Hepatocyte (in vitro differentiated cells): Measurements from ENCODE around the gene CEMIP2. TPM values are rescaled to one million over a fixed set of nuclear protein-coding genes. Genes with fewer than 3 reads are reported as not detected.

Source experiments
- DNase-seq: peaks from one replicate; pipeline ENCODE4 v3.0.0-alpha.2; 2016; ENCODE audit warnings: low spot score
- H2AFZ ChIP-seq: fragments of 200-600 bp; sonication (generic); 2 replicates; pipeline ENCODE4 v1.6.0; 2016; ENCODE audit warnings: antibody characterized with exemption, mild to moderate bottlenecking
- H3K27ac ChIP-seq: fragments of 200-600 bp; sonication (generic); 2 replicates; pipeline ENCODE4 v1.5.1; 2016; ENCODE audit warnings: mild to moderate bottlenecking
- H3K27me3 ChIP-seq: fragments of 200-600 bp; sonication (generic); 2 replicates; pipeline ENCODE4 v1.6.1; 2016
- H3K36me3 ChIP-seq: fragments of 200-600 bp; sonication (generic); replicated peaks from 2 replicates; pipeline ENCODE4 v1.5.1; 2016; ENCODE audit warnings: low read depth; ENCODE audit not compliant: insufficient read depth
- H3K4me1 ChIP-seq: fragments of 200-600 bp; sonication (generic); 2 replicates; pipeline ENCODE4 v1.5.1; 2016; ENCODE audit warnings: mild to moderate bottlenecking, moderate library complexity; ENCODE audit not compliant: insufficient read depth
- H3K4me2 ChIP-seq: fragments of 200-600 bp; sonication (generic); 2 replicates; pipeline ENCODE4 v1.6.0; 2016
- H3K4me3 ChIP-seq: fragments of 200-600 bp; sonication (generic); 2 replicates; pipeline ENCODE4 v1.5.1; 2016; ENCODE audit warnings: mild to moderate bottlenecking
- H3K79me2 ChIP-seq: fragments of 200-600 bp; sonication (generic); 2 replicates; pipeline ENCODE4 v1.6.0; 2017; ENCODE audit warnings: mild to moderate bottlenecking
- H3K9me2 ChIP-seq: fragments of 200-600 bp; sonication (generic); replicated peaks from 2 replicates; pipeline ENCODE4 v1.6.0; 2017; ENCODE audit warnings: mild to moderate bottlenecking; ENCODE audit not compliant: insufficient read depth
- H3K9me3 ChIP-seq: fragments of 200-600 bp; sonication (generic); 2 replicates; pipeline ENCODE4 v1.5.1; 2016; ENCODE audit warnings: low read depth, mild to moderate bottlenecking
- H4K20me1 ChIP-seq: fragments of 200-600 bp; sonication (generic); 2 replicates; pipeline ENCODE4 v1.6.0; 2016; ENCODE audit warnings: mild to moderate bottlenecking; ENCODE audit not compliant: insufficient read depth, poor library complexity, severe bottlenecking
- CTCF ChIP-seq: fragments of 200-600 bp; sonication (generic); IDR thresholded peaks from 2 replicates; pipeline ENCODE4 v1.5.1; 2016; ENCODE audit warnings: antibody characterized with exemption, mild to moderate bottlenecking; ENCODE audit not compliant: poor library complexity
- EZH2 ChIP-seq: fragments of 200-600 bp; sonication (generic); IDR thresholded peaks from 2 replicates; pipeline ENCODE4 v1.6.1; 2016; ENCODE audit warnings: antibody characterized with exemption, mild to moderate bottlenecking, borderline replicate concordance
- EZH2phosphoT487 ChIP-seq: fragments of 200-600 bp; sonication (generic); IDR thresholded peaks from one replicate; pipeline ENCODE4 v1.6.1; 2018; ENCODE audit warnings: antibody characterized with exemption, mild to moderate bottlenecking, low read depth, moderate library complexity; ENCODE audit not compliant: unreplicated experiment, severe bottlenecking
- WGBS: methylation state at CpG from one replicate; pipeline ENCODE4 v1.1.6; 2016; ENCODE audit warnings: low lambda C conversion rate; ENCODE audit errors: missing lambda C conversion rate; 5-methylcytosine and 5-hydroxymethylcytosine counted together
- polyA plus RNA-seq: library from polyadenylated mRNA; unstranded; fragments of >200 nt; fragmentation: Nextera tagmentation; extraction: Ambion mirVana; gene quantifications from 2 replicates; pipeline ENCODE4 v1.2.1, GENCODE V29; 2016
- total RNA-seq: library from RNA; depleted of rRNA; stranded (reverse); fragments of >200 nt; gene quantifications from 2 replicates; pipeline ENCODE4 v1.2.3, GENCODE V29; 2014

CEMIP2 gene
- 94.2 and 100 TPM in 2 replicates for total RNA-seq
- 45.2 and 47.9 TPM in 2 replicates for polyA plus RNA-seq

- Histone ChIP-seq H3K4me2 (peak within 1 kb of the TSS; percentile 100), H2AFZ (peak within 1 kb of the TSS; percentile 76), H3K9me2 (no peaks in the 10 kb centered on the region), H4K20me1 (peaks cover 19% of the 10 kb centered on the region), H3K4me1 (peaks cover 23% of the 10 kb centered on the region), H3K27me3 (no peaks in the 10 kb centered on the region), H3K79me2 (peaks cover 45% of the 10 kb centered on the region), H3K9me3 (no peaks in the 10 kb centered on the region), H3K4me3 (peak within 1 kb of the TSS; percentile 91), H3K27ac (peak within 1 kb of the TSS; percentile 99), H3K36me3 (no peaks in the 10 kb centered on the region)
- no peak for TF ChIP-seq EZH2phosphoT487
- TF ChIP-seq CTCF = peak; percentile 61
- peak; percentile 96 for DNase-seq
- 0% methylated on average over 26 of the region's 86 CpGs for WGBS
These were observed at the start of gene CEMIP2 for GRCh38 chr9:71768388-71769174. Gene CEMIP2 (minus strand): TSS chr9:71768513. CDS start chr9:71750373, 18,140 bp downstream.

- Histone ChIP-seq H3K4me3 (no peak overlapping the region), H4K20me1 (no peaks in the 10 kb centered on the region), H3K79me2 (no peaks in the 10 kb centered on the region), H2AFZ (no peak overlapping the region), H3K4me2 (no peak overlapping the region), H3K9me3 (no peaks in the 10 kb centered on the region), H3K27me3 (no peaks in the 10 kb centered on the region), H3K27ac (no peak overlapping the region), H3K36me3 (no peaks in the 10 kb centered on the region), H3K4me1 (peaks cover under 1% of the 10 kb centered on the region), H3K9me2 (no peaks in the 10 kb centered on the region)
- no peak for DNase-seq
- 73% methylated on average over 9 of the region's 9 CpGs for WGBS
- TF ChIP-seq CTCF (no peak), EZH2phosphoT487 (no peak), EZH2 (no peak)
These were observed 48.7 kb upstream of the CEMIP2 start for GRCh38 chr9:71816916-71817451.

GRCh38 chr9:71814815-71815214 lies 46.5 kb upstream of the CEMIP2 start:
- H3K9me3 ChIP-seq = no peaks in the 10 kb centered on the region
- DNase-seq = no peak
- H3K79me2 ChIP-seq = no peaks in the 10 kb centered on the region
- no peak overlapping the region for H3K4me3 ChIP-seq
- H3K4me2 ChIP-seq = no peak overlapping the region
- no peaks in the 10 kb centered on the region for H3K4me1 ChIP-seq
- H4K20me1 ChIP-seq = no peaks in the 10 kb centered on the region
- H2AFZ ChIP-seq = no peak overlapping the region
- TF ChIP-seq EZH2 (no peak), CTCF (no peak), EZH2phosphoT487 (no peak)
- H3K36me3 ChIP-seq = no peaks in the 10 kb centered on the region
- no peaks in the 10 kb centered on the region for H3K9me2 ChIP-seq
- no peaks in the 10 kb centered on the region for H3K27me3 ChIP-seq
- WGBS = 88% methylated on average over 3 of the region's 3 CpGs
- no peak overlapping the region for H3K27ac ChIP-seq
